GOT3 (cell line): ENCODE measurements around the gene DNAH17.

ENCODE experiments used
- DNase-seq: peaks from one replicate; lab custom pipeline; 2025; ENCODE audit warnings: mixed read lengths; lab: John Stamatoyannopoulos, UW

DNAH17 gene

GRCh38 chr17:78577296-78577695 is at the start of gene DNAH17:
DNAH17 (minus strand) TSS chr17:78577396; CDS start chr17:78575057, 2,339 bp downstream.
- no peak for DNase-seq

- no peak for DNase-seq
These were observed 47.3 kb upstream of the DNAH17 start for GRCh38 chr17:78624324-78625151.

- DNase-seq, result no peak
These were observed 46.3 kb upstream of the DNAH17 start for GRCh38 chr17:78623541-78623940.

GRCh38 chr17:78622491-78623265 is 45.5 kb upstream of the DNAH17 start:
- DNase-seq, result no peak

- no peak for DNase-seq
These were observed 44.7 kb upstream of the DNAH17 start for GRCh38 chr17:78621720-78622490.

GRCh38 chr17:78620099-78620498 is 42.9 kb upstream of the DNAH17 start:
- no peak for DNase-seq

GRCh38 chr17:78619334-78619733 is 42.1 kb upstream of the DNAH17 start:
- no peak for DNase-seq

- peak; percentile 27 for DNase-seq
These were observed 41.3 kb upstream of the DNAH17 start for GRCh38 chr17:78618264-78619066.

- no peak for DNase-seq
These were observed 40.4 kb upstream of the DNAH17 start for GRCh38 chr17:78617511-78618061.

- DNase-seq, result no peak
These were observed 39.8 kb upstream of the DNAH17 start for GRCh38 chr17:78616946-78617345.

- DNase-seq, result no peak
These were observed 38.4 kb upstream of the DNAH17 start for GRCh38 chr17:78615631-78616030.

GRCh38 chr17:78613416-78613815 is 36.2 kb upstream of the DNAH17 start:
- DNase-seq, result no peak

GRCh38 chr17:78611607-78612006 is 34.4 kb upstream of the DNAH17 start:
- no peak for DNase-seq

GRCh38 chr17:78610951-78611511 is 33.8 kb upstream of the DNAH17 start:
- no peak for DNase-seq

GRCh38 chr17:78609191-78609641 is 32.0 kb upstream of the DNAH17 start:
- no peak for DNase-seq

- DNase-seq, result no peak
These were observed 31.6 kb upstream of the DNAH17 start for GRCh38 chr17:78608804-78609186.

- DNase-seq, result no peak
These were observed 31.1 kb upstream of the DNAH17 start for GRCh38 chr17:78608122-78608803.

GRCh38 chr17:78607038-78607437 is 29.8 kb upstream of the DNAH17 start:
- no peak for DNase-seq

- DNase-seq, result no peak
These were observed 28.7 kb upstream of the DNAH17 start for GRCh38 chr17:78605886-78606285.

GRCh38 chr17:78605429-78605828 is 28.2 kb upstream of the DNAH17 start:
- DNase-seq, result no peak
